ENCODE data around the gene SNF8. TPM values are rescaled to one million over a fixed set of nuclear protein-coding genes. Genes with fewer than 3 reads are reported as not detected.

Gene SNF8
- total RNA-seq, 1 donor from 2014 or later, result 153 TPM

DNA sequence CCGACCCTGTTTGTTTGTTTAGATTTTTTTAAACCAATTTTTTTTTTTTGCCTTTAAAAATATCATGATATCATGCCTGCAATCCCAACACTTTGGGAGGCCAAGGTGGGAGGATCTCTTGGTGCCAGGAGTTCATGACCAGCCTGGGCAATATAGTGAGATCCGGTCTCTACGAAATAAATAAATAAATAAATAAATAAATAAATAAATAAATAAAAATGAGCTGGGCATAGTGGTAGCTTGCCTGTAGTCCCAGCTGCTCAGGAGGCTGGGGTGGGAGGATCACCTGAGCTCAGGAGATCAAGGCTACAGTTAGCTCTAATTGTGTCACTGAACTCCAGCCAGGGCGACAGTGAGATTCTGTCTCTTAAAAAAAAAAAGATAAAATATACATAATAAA is 44.5 kb upstream of the SNF8 start:
- peaks cover 37% of the 10 kb centered on the region for H3K4me1 Mint-ChIP-seq
- no peaks in the 10 kb centered on the region for H3K36me3 Mint-ChIP-seq (ENCODE audit: low read depth)
- no peak overlapping the region for H3K27ac Mint-ChIP-seq (ENCODE audit: unreplicated experiment)
- no peaks in the 10 kb centered on the region for H3K9me3 Mint-ChIP-seq
- H3K4me3 Mint-ChIP-seq, result no peak overlapping the region
- DNase-seq (ENCODE audit: low read depth, low spot score), result no peak
- TF ChIP-seq, protein P1, sequence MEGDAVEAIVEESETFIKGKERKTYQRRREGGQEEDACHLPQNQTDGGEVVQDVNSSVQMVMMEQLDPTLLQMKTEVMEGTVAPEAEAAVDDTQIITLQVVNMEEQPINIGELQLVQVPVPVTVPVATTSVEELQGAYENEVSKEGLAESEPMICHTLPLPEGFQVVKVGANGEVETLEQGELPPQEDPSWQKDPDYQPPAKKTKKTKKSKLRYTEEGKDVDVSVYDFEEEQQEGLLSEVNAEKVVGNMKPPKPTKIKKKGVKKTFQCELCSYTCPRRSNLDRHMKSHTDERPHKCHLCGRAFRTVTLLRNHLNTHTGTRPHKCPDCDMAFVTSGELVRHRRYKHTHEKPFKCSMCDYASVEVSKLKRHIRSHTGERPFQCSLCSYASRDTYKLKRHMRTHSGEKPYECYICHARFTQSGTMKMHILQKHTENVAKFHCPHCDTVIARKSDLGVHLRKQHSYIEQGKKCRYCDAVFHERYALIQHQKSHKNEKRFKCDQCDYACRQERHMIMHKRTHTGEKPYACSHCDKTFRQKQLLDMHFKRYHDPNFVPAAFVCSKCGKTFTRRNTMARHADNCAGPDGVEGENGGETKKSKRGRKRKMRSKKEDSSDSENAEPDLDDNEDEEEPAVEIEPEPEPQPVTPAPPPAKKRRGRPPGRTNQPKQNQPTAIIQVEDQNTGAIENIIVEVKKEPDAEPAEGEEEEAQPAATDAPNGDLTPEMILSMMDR (conservative IDR thresholded peaks at IDR 0.05), result no peak
- no peaks in the 10 kb centered on the region for H3K27me3 Mint-ChIP-seq (ENCODE audit: low read depth)

DNA sequence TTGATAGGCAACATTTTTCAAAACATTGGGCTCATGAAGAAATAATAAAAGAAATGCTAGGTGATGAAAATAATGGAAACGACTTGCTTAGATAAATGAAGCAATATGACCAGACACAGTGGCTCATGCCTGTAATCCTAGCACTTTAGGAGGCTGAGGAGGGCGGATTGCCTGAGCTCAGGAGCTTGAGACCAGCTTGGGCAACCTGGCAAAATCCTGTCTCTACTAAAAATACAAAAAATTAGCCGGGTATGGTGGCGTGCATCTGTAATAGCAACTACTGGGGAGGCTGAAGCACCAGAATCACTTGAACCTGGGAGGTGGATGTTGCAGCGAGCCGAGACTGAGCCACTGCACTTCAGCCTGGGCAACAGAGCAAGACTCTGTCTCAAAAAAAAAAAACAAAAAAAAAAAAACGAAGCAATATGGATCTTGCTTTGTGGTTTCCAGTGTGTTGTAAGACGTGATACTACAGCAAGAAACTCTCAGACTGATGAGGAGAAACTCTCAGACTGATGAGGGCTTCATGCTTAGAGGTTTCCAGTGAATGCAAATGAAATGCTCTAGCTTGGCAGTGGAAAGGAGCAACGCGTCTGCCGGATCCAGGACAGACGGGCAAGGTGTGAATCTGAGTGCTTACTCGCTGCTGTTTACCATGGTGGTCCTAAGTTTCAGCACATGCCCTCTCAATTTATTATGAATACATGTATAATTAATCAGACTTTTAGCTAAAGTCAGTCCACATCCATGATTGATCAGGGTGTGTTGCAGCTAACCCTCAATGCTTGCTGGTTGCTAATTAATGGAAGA is 41.0 kb upstream of the SNF8 start:
- Mint-ChIP-seq H3K36me3 (ENCODE audit: low read depth) (no peaks in the 10 kb centered on the region), H3K9me3 (peaks cover 3% of the 10 kb centered on the region), H3K27ac (ENCODE audit: unreplicated experiment) (no peak overlapping the region), H3K27me3 (ENCODE audit: low read depth) (no peaks in the 10 kb centered on the region), H3K4me1 (peaks cover 9% of the 10 kb centered on the region), H3K4me3 (no peak overlapping the region)
- DNase-seq (ENCODE audit: low read depth, low spot score), result no peak
- TF ChIP-seq, protein P1 (conservative IDR thresholded peaks at IDR 0.05), result no peak

DNA sequence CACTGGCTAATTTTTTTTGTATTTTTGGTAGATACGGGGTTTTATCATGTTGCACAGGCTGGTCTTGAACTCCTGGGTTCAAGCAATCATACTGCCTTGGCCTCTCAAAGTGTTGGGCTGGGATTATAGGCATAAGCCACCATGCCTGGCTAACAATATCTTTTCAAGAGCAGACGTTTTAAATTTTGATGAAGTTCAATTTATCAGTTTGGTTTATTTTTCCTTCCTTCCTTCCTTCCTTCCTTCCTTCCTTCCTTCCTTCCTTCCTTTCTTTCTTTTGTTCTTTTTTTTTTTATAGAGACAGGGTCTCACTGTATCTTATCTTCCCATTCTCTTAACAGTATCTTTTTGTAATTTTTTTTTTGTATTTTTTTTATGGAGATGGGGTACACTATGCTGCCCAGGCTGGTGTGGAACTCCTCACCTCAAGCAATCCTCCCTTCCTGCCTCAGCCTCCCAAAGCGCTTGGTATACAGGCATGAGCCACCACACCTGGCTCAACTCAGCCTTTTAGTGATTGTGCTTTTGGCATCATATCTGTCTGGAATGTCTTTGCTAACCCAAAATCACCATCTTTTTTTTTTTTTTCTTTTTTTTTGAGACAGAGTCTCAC is 37.4 kb upstream of the SNF8 start:
- no peaks in the 10 kb centered on the region for H3K36me3 Mint-ChIP-seq (ENCODE audit: low read depth)

DNA sequence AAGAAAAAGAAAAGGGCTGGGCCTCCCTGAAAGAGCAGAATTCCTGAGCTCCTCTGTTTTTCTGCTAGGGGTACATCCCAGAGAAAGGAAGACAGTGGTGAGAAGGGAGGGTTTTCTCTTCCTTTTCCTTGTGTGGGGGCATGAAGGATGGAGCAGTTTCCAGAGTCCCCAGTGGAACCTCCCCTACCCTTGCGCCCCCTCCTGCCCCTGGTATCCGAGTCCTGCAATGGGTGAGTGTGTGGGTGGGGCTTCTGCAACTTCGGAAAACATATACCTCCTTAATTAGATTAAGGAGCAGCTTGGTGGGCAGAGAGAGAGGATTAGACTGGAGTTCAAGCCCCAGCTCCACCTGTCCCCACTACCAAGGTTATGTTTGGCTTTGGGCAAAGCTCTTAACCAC is 29.2 kb upstream of the SNF8 start:
- no peak for DNase-seq (ENCODE audit: low read depth, low spot score)
- peaks cover 24% of the 10 kb centered on the region for H3K4me1 Mint-ChIP-seq
- H3K9me3 Mint-ChIP-seq, result no peaks in the 10 kb centered on the region
- H3K4me3 Mint-ChIP-seq, result no peak overlapping the region
- TF ChIP-seq, protein P1 (conservative IDR thresholded peaks at IDR 0.05), result no peak
- no peak overlapping the region for H3K27ac Mint-ChIP-seq (ENCODE audit: unreplicated experiment)
- peaks cover 9% of the 10 kb centered on the region for H3K27me3 Mint-ChIP-seq (ENCODE audit: low read depth)
- no peaks in the 10 kb centered on the region for H3K36me3 Mint-ChIP-seq (ENCODE audit: low read depth)

More for the DNA sequence above, 37.4 kb upstream of the SNF8 start:
- Mint-ChIP-seq H3K27ac (ENCODE audit: unreplicated experiment) (no peak overlapping the region), H3K27me3 (ENCODE audit: low read depth) (no peaks in the 10 kb centered on the region), H3K4me3 (no peak overlapping the region), H3K4me1 (no peaks in the 10 kb centered on the region), H3K9me3 (peaks cover 3% of the 10 kb centered on the region)
- TF ChIP-seq, protein P1 (conservative IDR thresholded peaks at IDR 0.05), result no peak
- DNase-seq (ENCODE audit: low read depth, low spot score), result no peak

DNA sequence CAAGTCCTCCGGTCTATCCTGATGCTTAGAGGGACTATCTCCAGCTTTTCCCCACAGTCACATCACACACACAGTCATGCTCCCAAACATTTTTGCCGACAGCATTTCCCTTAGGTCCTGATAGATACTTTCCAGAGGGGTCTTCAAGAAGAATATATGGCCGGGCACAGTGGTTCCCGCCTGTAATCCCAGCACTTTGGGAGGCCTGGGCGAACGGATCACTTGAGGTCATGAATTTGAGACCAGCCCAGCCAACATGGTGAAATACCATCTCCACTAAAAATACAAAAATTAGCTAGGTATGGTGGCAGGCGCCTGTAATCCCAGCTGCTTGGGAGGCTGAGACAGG is 28.1 kb upstream of the SNF8 start:
- TF ChIP-seq, protein P1 (conservative IDR thresholded peaks at IDR 0.05), result no peak
- H3K9me3 Mint-ChIP-seq, result no peaks in the 10 kb centered on the region
- no peak for DNase-seq (ENCODE audit: low read depth, low spot score)
- no peak overlapping the region for H3K27ac Mint-ChIP-seq (ENCODE audit: unreplicated experiment)
- no peak overlapping the region for H3K4me3 Mint-ChIP-seq
- no peaks in the 10 kb centered on the region for H3K36me3 Mint-ChIP-seq (ENCODE audit: low read depth)
- peaks cover 14% of the 10 kb centered on the region for H3K27me3 Mint-ChIP-seq (ENCODE audit: low read depth)
- H3K4me1 Mint-ChIP-seq, result peaks cover 24% of the 10 kb centered on the region
